Subcutaneous adipose tissue (tissue), 4 donors: ENCODE results near the gene DESI1. TPM values are rescaled to one million over a fixed set of nuclear protein-coding genes. Genes with fewer than 3 reads are reported as not detected.

Source experiments
- total RNA-seq, 4 donors: library from RNA; depleted of rRNA; stranded (reverse); fragments of >200 nt; gene quantifications; one replicate each; pipeline ENCODE4 v1.1.0, GENCODE V29; 2016
- TF ChIP-seq, protein P1 (sequence below): fragments of 450-650 bp; IDR thresholded peaks from one replicate; pipeline ENCODE4 v1.5.1; 2016; ENCODE audit warnings: low read depth, mild to moderate bottlenecking, control low read depth, antibody characterized with exemption, moderate library complexity

The DESI1 gene
- total RNA-seq, 4 donors from 2014 or later, result 9.2 to 29.0 (median 17.8) TPM

DNA sequence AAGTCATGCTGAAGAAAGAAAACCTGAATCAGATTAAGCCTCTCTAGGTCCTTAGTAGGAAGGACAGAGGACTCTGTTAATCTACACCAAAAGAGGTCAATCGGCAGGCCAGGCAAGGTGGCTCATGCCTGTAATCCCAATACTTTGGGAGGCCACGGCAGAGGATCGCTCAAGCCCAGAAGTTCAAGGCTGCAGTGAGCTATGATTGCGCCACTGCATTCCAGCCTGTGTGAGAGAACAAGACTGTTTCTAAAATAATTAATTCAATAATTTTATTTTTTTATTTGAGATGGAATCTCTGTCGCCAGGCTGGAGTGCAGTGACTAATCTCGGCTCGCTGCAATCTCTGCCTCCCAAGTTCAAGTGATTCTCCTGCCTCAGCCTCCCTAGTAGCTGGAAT, 4.7 kb upstream of the DESI1 start:
- TF ChIP-seq, protein P1, sequence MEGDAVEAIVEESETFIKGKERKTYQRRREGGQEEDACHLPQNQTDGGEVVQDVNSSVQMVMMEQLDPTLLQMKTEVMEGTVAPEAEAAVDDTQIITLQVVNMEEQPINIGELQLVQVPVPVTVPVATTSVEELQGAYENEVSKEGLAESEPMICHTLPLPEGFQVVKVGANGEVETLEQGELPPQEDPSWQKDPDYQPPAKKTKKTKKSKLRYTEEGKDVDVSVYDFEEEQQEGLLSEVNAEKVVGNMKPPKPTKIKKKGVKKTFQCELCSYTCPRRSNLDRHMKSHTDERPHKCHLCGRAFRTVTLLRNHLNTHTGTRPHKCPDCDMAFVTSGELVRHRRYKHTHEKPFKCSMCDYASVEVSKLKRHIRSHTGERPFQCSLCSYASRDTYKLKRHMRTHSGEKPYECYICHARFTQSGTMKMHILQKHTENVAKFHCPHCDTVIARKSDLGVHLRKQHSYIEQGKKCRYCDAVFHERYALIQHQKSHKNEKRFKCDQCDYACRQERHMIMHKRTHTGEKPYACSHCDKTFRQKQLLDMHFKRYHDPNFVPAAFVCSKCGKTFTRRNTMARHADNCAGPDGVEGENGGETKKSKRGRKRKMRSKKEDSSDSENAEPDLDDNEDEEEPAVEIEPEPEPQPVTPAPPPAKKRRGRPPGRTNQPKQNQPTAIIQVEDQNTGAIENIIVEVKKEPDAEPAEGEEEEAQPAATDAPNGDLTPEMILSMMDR, result no peak

DNA sequence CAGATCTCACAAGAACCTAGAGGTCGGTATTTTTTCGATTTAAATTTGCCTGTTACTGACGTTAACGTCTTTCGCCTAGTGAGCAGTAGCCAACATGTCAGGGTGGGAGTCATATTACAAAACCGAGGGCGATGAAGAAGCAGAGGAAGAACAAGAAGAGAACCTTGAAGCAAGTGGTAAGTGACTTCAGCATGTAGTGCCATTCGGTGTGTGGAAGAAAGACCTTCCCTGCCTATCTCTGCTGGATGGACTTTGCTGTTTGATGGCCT, 1.0 kb upstream of the DESI1 start:
- TF ChIP-seq, protein P1, result no peak

DNA sequence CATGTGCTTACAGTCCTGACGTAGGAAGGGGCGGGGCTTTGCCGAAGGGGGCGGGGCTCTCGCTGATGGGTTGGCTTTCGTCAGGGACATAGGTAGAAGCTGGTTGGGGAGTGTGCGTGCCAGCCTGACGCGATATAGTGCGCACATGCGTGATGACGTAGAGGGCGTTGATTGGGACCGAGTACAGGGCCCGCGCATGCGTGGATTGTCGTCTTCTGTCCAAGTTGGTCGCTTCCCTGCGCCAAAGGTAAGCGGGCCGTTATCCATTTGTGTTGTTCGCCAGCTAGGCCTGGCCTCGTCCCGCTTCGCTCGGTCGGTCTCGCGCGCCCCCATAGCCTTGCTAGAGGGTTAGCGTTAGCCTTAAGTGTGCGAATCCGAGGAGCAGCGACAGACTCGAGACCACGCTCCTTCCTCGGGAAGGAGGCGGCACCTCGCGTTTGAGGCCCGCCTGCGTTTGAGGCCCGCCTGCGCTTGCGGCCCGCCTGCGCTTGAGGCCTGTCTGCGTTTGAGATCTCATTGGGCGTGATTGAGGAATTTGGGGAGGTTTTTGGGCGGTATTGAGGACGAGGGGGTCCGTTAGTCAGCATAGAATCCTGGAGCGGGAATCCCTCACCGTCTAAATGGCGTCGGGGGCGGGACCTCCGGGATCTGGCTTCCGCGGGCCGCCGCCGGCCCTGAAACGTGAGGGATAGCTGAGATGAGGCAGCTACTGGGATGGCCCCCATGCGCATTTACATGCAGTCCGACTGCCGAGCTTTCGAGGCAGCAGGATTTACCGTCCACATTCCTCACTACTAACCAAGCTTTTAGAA, 462 bp upstream of the DESI1 start, which contains the start of gene XRCC6:
Gene XRCC6 (plus strand): TSS at position 197 of the 812 bp plus-strand sequence. CDS start 710 bp downstream, outside the sequence.
- TF ChIP-seq, protein P1, result no peak

DNA sequence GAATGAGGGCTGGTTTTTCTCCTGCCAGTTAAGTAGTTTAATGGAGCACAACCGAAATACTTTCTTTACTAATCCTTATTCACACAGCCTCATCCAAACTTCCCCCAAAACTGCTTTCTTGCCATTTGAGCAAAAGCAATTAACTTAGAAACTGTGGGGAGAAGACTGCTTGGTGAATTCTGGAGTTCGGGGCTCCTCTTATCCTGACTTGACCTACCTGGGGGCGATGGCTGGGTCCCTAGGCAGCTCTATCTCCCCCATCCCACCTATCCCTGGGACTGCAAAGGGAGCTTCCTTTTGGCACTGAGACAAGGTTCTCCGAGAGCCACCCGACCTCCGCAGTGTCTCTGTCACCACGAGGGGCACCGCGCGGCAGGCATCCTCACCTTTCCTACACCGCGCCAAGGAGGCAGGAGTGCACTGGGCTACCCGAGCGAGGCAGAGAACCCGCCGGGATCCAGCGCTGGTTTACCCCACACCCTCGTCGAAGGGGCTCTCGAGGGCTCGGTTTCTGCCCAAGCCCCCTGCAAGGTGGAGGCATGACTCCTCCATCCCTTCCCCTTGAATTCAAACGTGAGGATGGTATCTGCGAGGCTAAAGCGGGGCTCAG, 759 bp downstream of the DESI1 start:
- TF ChIP-seq, protein P1, result no peak

DNA sequence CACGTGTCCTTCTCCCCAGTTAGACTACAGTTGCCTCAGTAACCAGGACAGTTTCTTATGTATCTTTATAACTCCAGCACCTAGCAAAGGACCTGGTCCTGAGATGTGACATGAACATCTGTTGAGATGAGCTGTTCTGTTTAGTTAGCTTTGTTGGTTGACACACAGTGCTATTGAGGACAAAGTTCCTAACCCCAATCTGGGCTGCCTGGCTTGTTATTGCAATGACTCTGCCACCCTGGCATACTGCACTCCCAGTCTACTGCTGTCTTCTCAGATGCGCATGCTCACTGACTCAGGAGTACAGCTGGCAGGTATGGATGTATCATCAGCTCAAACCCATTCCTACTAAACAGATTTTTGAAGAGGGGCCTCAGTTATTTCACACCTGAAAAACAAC, 7.4 kb downstream of the DESI1 start:
- TF ChIP-seq, protein P1, result no peak

DNA sequence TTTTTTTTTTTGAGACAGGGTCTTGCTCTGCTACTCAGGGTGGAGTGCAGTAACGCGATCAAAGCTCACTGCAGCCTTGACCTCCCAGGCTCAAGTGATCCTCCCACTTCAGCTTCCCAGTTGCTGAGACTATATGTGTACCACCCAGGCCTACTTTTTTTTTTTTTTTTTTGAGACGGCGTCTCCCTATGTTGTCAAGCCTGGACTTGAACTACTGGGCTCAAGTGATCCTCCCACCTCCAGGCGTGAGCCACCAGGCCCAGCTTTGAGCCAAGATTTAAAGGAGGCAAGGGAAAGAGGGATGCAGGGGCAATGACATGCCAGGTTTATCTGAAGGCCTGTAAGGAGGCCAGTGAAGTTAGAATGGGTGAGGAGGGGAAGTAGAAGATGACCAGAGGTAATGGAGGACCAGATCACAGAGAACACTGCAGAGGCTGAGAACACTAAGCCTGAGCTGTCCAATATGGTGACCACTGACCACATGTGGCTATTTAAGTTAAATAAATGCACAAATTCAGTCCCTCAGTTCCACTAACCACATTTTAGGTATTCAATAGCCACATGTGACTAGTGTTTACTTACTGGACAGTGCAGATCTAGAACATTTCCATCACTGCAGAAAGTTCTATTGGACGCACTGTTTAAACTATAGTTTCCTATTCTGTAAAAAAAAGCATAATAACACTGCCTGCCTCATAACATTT, 8.1 kb downstream of the DESI1 start:
- TF ChIP-seq, protein P1, result no peak

DNA sequence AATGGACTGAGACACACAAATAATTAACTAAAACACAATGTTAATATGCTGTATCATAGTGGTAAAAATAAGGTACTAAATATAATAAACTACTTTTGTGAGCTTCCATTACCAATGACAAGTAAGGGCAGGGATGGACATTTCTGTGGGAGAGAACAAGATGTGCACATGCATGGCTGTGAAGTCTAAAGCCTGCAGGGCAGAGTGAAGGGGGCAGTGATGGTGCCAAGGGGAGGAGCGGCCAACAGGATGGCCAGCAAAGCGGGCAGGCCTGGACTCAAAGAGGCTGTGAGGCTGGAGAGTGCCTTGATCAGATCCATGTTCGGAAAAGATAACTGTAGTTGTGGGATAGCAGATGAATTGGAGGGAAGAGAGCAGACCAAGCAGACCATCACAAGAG, 12.5 kb downstream of the DESI1 start:
- TF ChIP-seq, protein P1, result no peak
